ENCODE measurements around the gene TMEM135.
"Not testable (repeated sequence)": the region's sequence is repeated elsewhere in the genome, so short reads cannot be mapped to it uniquely, and the experiment has no call there.

GRCh38 chr11:87107379-87107778 is 69.6 kb downstream of the TMEM135 start:
- TF ChIP-seq POLR2AphosphoS5, POLR2A (IDR thresholded peaks at IDR 0.05; ENCODE audit: low read depth, low read length): not testable (repeated sequence)
